H1 (cell line): ENCODE data around the gene PAX7. TPM values are rescaled to one million over a fixed set of nuclear protein-coding genes. Genes with fewer than 3 reads are reported as not detected.

Experiments
- CTCF ChIA-PET: fragments of 300-600 bp; sonication (Branson Sonifier 250); formaldehyde crosslinking; loops from one replicate; lab custom pipeline; 2021; ENCODE audit not compliant: partially characterized antibody; lab: Charles Lee
- POLR2A ChIA-PET: fragments of 300-600 bp; sonication (Branson Sonifier 250); formaldehyde crosslinking; loops from one replicate; lab custom pipeline; 2021; ENCODE audit warnings: inconsistent platforms; ENCODE audit not compliant: partially characterized antibody; lab: Charles Lee
- DNase-seq, 2 experiments: peaks; one replicate each; pipeline versions ENCODE4 v3.0.0 to v3.0.0-alpha.2; 2010 to 2022; ENCODE audit warnings: low spot score in 2 of 2, low read depth in 1 of 2, mixed read lengths in 1 of 2
- FAIRE-seq: peaks from 2 replicates; lab custom pipeline; 2011; peaks lifted over from hg19 to GRCh38; lab: Jason Lieb, UNC
- H2AFZ ChIP-seq: 2 replicates; pipeline ENCODE4 v1.8.1; 2012; ENCODE audit warnings: low read length, inconsistent platforms
- H2AK5ac ChIP-seq: 2 replicates; pipeline ENCODE4 v1.6.1; 2013; ENCODE audit warnings: low read depth, low read length
- H2BK120ac ChIP-seq: replicated peaks from 2 replicates; pipeline ENCODE3; 2013; ENCODE audit warnings: low read depth, low read length, inconsistent platforms
- H2BK12ac ChIP-seq: 2 replicates; pipeline ENCODE4 v1.6.1; 2013; ENCODE audit warnings: low read depth, low read length
- H2BK15ac ChIP-seq: 2 replicates; pipeline ENCODE4 v1.6.1; 2013; ENCODE audit warnings: low read length
- H2BK20ac ChIP-seq: 2 replicates; pipeline ENCODE4 v1.6.1; 2013; ENCODE audit warnings: low read length
- H2BK5ac ChIP-seq: 2 replicates; pipeline ENCODE4 v1.6.1; 2013; ENCODE audit warnings: low read depth, low read length
- H3K14ac ChIP-seq: 2 replicates; pipeline ENCODE4 v1.6.1; 2013; ENCODE audit warnings: inconsistent platforms; ENCODE audit not compliant: insufficient read length
- H3K18ac ChIP-seq: 2 replicates; pipeline ENCODE4 v1.6.1; 2013; ENCODE audit warnings: low read length; ENCODE audit errors: extremely low read depth
- H3K23ac ChIP-seq: 2 replicates; pipeline ENCODE4 v1.6.1; 2013; ENCODE audit warnings: inconsistent platforms; ENCODE audit not compliant: insufficient read length
- H3K23me2 ChIP-seq: 2 replicates; pipeline ENCODE4 v1.6.1; 2013; ENCODE audit warnings: low read depth, low read length
- H3K27ac ChIP-seq: 2 replicates; pipeline ENCODE4 v1.6.1; 2011; ENCODE audit warnings: low read depth, low read length, inconsistent platforms
- H3K27me3 ChIP-seq, 4 experiments: replicated peaks in 1 of 4; 1 replicate in 1 of 4; 2 replicates in 3 of 4; pipeline versions ENCODE4 v1.6.1 to v1.8.1; 2011 to 2013; ENCODE audit warnings: low read length in 3 of 4, mild to moderate bottlenecking in 3 of 4, inconsistent platforms in 2 of 4, mixed read lengths in 2 of 4, moderate library complexity in 1 of 4; ENCODE audit not compliant: control insufficient read depth in 3 of 4, insufficient read depth in 3 of 4; ENCODE audit errors: extremely low read depth in 1 of 4
- H3K36me3 ChIP-seq, 4 experiments: 2 replicates each; pipeline versions ENCODE4 v1.6.1 to v1.8.1; 2011 to 2013; ENCODE audit warnings: mild to moderate bottlenecking in 4 of 4, low read length in 3 of 4, moderate library complexity in 2 of 4, control low read depth in 1 of 4, inconsistent platforms in 1 of 4; ENCODE audit not compliant: insufficient read depth in 4 of 4, control insufficient read depth in 2 of 4
- H3K4ac ChIP-seq: replicated peaks from 2 replicates; pipeline ENCODE3; 2013; ENCODE audit warnings: low read length, low read depth, mixed read lengths, inconsistent platforms; ENCODE audit not compliant: insufficient read length
- H3K4me1 ChIP-seq, 4 experiments: replicated peaks in 1 of 4; 1 replicate in 1 of 4; 2 replicates in 3 of 4; pipeline versions ENCODE4 v1.6.1 to v1.8.1; 2011 to 2013; ENCODE audit warnings: low read length in 3 of 4, inconsistent platforms in 2 of 4, mixed read lengths in 1 of 4; ENCODE audit not compliant: insufficient read depth in 4 of 4, control insufficient read depth in 3 of 4
- H3K4me2 ChIP-seq, 2 experiments: 2 replicates each; pipeline versions ENCODE4 v1.6.1 to v1.8.1; 2011 to 2013; ENCODE audit warnings: low read depth in 2 of 2, low read length in 2 of 2, control low read depth in 1 of 2, inconsistent platforms in 1 of 2, mild to moderate bottlenecking in 1 of 2; ENCODE audit not compliant: insufficient read depth in 1 of 2
- H3K4me3 ChIP-seq, 4 experiments: fragments of 200-600, 300-600 bp in 1 of 4; sonication (generic), shearing (Covaris generic), sonication (Bioruptor Twin) in 1 of 4; 2 replicates each; pipeline versions ENCODE4 v1.5.1 to v1.8.1; 2011 to 2016; ENCODE audit warnings: low read length in 4 of 4, low read depth in 3 of 4, control low read depth in 2 of 4, inconsistent platforms in 2 of 4, mild to moderate bottlenecking in 2 of 4, mixed read lengths in 1 of 4, moderate library complexity in 1 of 4; ENCODE audit not compliant: insufficient read depth in 2 of 4; ENCODE audit errors: extremely low read depth in 1 of 4
- H3K56ac ChIP-seq: replicated peaks from 2 replicates; pipeline ENCODE3; 2013; ENCODE audit warnings: low read depth, mild to moderate bottlenecking, mixed read lengths, low read length, inconsistent platforms; ENCODE audit not compliant: insufficient read length
- H3K79me1 ChIP-seq: 2 replicates; pipeline ENCODE4 v1.6.1; 2013; ENCODE audit warnings: low read depth, low read length, control low read depth
- H3K79me2 ChIP-seq, 2 experiments: 2 replicates each; pipeline versions ENCODE4 v1.6.1 to v1.8.1; 2012 to 2013; ENCODE audit warnings: low read length in 2 of 2, mild to moderate bottlenecking in 2 of 2, inconsistent platforms in 1 of 2; ENCODE audit not compliant: insufficient read depth in 2 of 2, control insufficient read depth in 1 of 2
- H3K9ac ChIP-seq, 4 experiments: replicated peaks in 1 of 4; 1 replicate in 1 of 4; 2 replicates in 3 of 4; pipeline versions ENCODE4 v1.6.1 to v1.8.1; 2011 to 2013; ENCODE audit warnings: low read depth in 3 of 4, low read length in 3 of 4, control low read depth in 2 of 4, mild to moderate bottlenecking in 2 of 4, moderate library complexity in 2 of 4, inconsistent platforms in 1 of 4; ENCODE audit errors: extremely low read depth in 1 of 4
- H3K9me3 ChIP-seq, 2 experiments: 2 replicates each; pipeline versions ENCODE4 v1.6.1 to v1.8.1; 2012 to 2013; ENCODE audit warnings: mild to moderate bottlenecking in 2 of 2, moderate library complexity in 2 of 2, control low read depth in 1 of 2, inconsistent platforms in 1 of 2, low read depth in 1 of 2, low read length in 1 of 2, mixed read lengths in 1 of 2; ENCODE audit not compliant: insufficient read depth in 2 of 2
- H4K20me1 ChIP-seq, 2 experiments: replicated peaks in 1 of 2; 2 replicates each; pipeline versions ENCODE3 to v1.8.1; 2011 to 2013; ENCODE audit warnings: inconsistent platforms in 2 of 2, low read length in 2 of 2, mild to moderate bottlenecking in 1 of 2; ENCODE audit not compliant: insufficient read depth in 2 of 2, control insufficient read depth in 1 of 2
- H4K5ac ChIP-seq: 2 replicates; pipeline ENCODE4 v1.6.1; 2013; ENCODE audit warnings: low read length, low read depth, mixed read lengths, inconsistent platforms; ENCODE audit not compliant: insufficient read length
- H4K8ac ChIP-seq: 2 replicates; pipeline ENCODE4 v1.8.0; 2013; ENCODE audit warnings: mild to moderate bottlenecking, moderate library complexity, low read length, inconsistent platforms; ENCODE audit not compliant: insufficient read depth; ENCODE audit errors: extremely low read depth
- H4K91ac ChIP-seq: replicated peaks from 2 replicates; pipeline ENCODE3; 2013; ENCODE audit warnings: low read length, mixed read lengths, inconsistent platforms; ENCODE audit not compliant: insufficient read length
- ATF2 ChIP-seq: IDR thresholded peaks from 2 replicates; pipeline ENCODE4 v1.6.1; 2012; ENCODE audit warnings: low read length, inconsistent platforms
- CHD2 ChIP-seq: IDR thresholded peaks from 2 replicates; pipeline ENCODE4 v1.6.1; 2012; ENCODE audit warnings: low read length, improper control_type of control experiment
- SAP30 ChIP-seq: fragments of 300-600 bp; sonication (generic); IDR thresholded peaks from 2 replicates; pipeline ENCODE4 v1.7.1; 2012; ENCODE audit warnings: low read length, moderate library complexity, mild to moderate bottlenecking, inconsistent platforms; ENCODE audit not compliant: insufficient read depth, insufficient replicate concordance
- SIX5 ChIP-seq: IDR thresholded peaks from 2 replicates; pipeline ENCODE4 v1.6.1; 2011; ENCODE audit warnings: mild to moderate bottlenecking, low read depth, low read length
- TAF1 ChIP-seq: IDR thresholded peaks from 2 replicates; pipeline ENCODE4 v1.6.1; 2011; ENCODE audit warnings: mild to moderate bottlenecking, low read depth, low read length
- YY1 ChIP-seq: IDR thresholded peaks from 2 replicates; pipeline ENCODE4 v1.6.1; 2011; ENCODE audit warnings: low read depth, mild to moderate bottlenecking, low read length
- WGBS, 2 experiments: shearing (Covaris generic) in 1 of 2; methylation state at CpG; one replicate each; pipeline versions ENCODE4 v1.1.6 to v1.1.7; 2013 to 2015; ENCODE audit warnings: low lambda C conversion rate in 2 of 2, mixed read lengths in 2 of 2, inconsistent platforms in 1 of 2, low coverage in 1 of 2, missing lambda C conversion rate in 1 of 2; ENCODE audit not compliant: insufficient replicate concordance in 2 of 2, insufficient coverage in 1 of 2, insufficient read length in 1 of 2; ENCODE audit errors: extremely low coverage in 1 of 2, missing lambda C conversion rate in 1 of 2; 5-methylcytosine and 5-hydroxymethylcytosine counted together
- polyA plus RNA-seq, 7 experiments: library from polyadenylated mRNA; depleted of rRNA in 3 of 7; stranded (reverse) in 5 of 7; unstranded in 2 of 7; fragments of >200 nt in 5 of 7; fragments of 200-250 nt in 2 of 7; gene quantifications; 1 replicate in 5 of 7; 2 replicates in 1 of 7; 4 replicates in 1 of 7; pipeline versions ENCODE4 v1.2.1 to v1.2.3, GENCODE V29; 2011 to 2013; ENCODE audit warnings: missing spikeins in 2 of 7, mixed read lengths in 2 of 7
- total RNA-seq: library from RNA; stranded (reverse); fragmentation: NEBNext Ultra II Directional; extraction: Animal tissue kit (Norgen Biotek cat#: 25700); gene quantifications from 2 replicates; pipeline ENCODE4 v1.2.1, GENCODE V29; 2021
- TF ChIP-seq, protein P1 (sequence below), 3 experiments: IDR thresholded peaks; 1 replicate in 2 of 3; 2 replicates in 1 of 3; pipeline versions ENCODE4 v1.5.1 to v1.6.1; 2011; ENCODE audit warnings: low read length in 3 of 3, mild to moderate bottlenecking in 3 of 3, inconsistent platforms in 2 of 3, low read depth in 1 of 3, moderate library complexity in 1 of 3; ENCODE audit not compliant: insufficient read depth in 1 of 3; ENCODE audit errors: control extremely low read depth in 1 of 3

The PAX7 gene
- total and polyA plus RNA-seq, 2 of the 8 experiments (the other 6 are each of a cell fraction or from before 2014, with no cell fraction given): not detected

DNA sequence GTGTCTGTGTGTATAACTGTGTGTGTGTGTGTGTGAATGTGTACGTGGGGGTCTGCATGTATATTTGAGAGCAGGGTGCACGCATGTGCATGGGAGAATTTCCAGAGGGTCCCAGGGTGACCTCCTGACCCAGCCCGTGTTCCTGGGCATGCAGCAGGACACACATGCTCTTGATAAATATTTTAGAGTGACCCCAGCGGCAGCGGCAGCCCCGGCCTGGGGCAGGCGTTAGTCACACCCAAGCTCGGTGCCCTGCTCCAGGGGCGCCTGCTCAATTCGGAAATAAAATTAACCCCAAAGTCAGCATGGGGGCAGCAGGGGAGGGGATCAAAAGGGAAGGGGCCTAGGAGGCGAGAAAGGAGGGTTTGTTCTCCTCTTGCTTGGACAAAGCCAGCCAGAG, 107.5 kb downstream of the PAX7 start:
- no peaks in the 10 kb centered on the region for H3K79me2 ChIP-seq
- no peak for DNase-seq
- no peaks in the 10 kb centered on the region; a peak in 2 of 7 replicates for H3K27me3 ChIP-seq
- no peak overlapping the region for H3K23ac ChIP-seq
- no peak for FAIRE-seq
- H2AFZ ChIP-seq: no peak overlapping the region
- H3K23me2 ChIP-seq: no peaks in the 10 kb centered on the region
- H3K36me3 ChIP-seq: no peaks in the 10 kb centered on the region
- no peak overlapping the region for H3K56ac ChIP-seq
- no peaks in the 10 kb centered on the region for H3K79me1 ChIP-seq
- no peak overlapping the region for H3K4me3 ChIP-seq
- H3K9ac ChIP-seq: no peak overlapping the region
- H2BK12ac ChIP-seq: no peak overlapping the region
- H4K20me1 ChIP-seq: peaks cover 0 to 2% of the 10 kb centered on the region in 2 experiments
- no peak overlapping the region for H3K14ac ChIP-seq
- no peak overlapping the region for H2BK5ac ChIP-seq
- 0 out of 2 replicates have a peak overlapping the region, but pooled peaks have one; percentile 6 for H2BK20ac ChIP-seq
- H2AK5ac ChIP-seq: 0 out of 2 replicates have a peak overlapping the region, but pooled peaks have one; percentile 41
- H2BK15ac ChIP-seq: no peak overlapping the region
- H2BK120ac ChIP-seq: no peak overlapping the region
- H3K4ac ChIP-seq: no peak overlapping the region
- no peak for TF ChIP-seq SAP30
- no peak for TF ChIP-seq TAF1
- no peak for TF ChIP-seq ATF2
- TF ChIP-seq CHD2: no peak
- TF ChIP-seq SIX5: no peak
- TF ChIP-seq YY1: no peak
- TF ChIP-seq, protein P1, sequence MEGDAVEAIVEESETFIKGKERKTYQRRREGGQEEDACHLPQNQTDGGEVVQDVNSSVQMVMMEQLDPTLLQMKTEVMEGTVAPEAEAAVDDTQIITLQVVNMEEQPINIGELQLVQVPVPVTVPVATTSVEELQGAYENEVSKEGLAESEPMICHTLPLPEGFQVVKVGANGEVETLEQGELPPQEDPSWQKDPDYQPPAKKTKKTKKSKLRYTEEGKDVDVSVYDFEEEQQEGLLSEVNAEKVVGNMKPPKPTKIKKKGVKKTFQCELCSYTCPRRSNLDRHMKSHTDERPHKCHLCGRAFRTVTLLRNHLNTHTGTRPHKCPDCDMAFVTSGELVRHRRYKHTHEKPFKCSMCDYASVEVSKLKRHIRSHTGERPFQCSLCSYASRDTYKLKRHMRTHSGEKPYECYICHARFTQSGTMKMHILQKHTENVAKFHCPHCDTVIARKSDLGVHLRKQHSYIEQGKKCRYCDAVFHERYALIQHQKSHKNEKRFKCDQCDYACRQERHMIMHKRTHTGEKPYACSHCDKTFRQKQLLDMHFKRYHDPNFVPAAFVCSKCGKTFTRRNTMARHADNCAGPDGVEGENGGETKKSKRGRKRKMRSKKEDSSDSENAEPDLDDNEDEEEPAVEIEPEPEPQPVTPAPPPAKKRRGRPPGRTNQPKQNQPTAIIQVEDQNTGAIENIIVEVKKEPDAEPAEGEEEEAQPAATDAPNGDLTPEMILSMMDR (IDR thresholded peaks at IDR 0.05; ENCODE audit: control extremely low read depth in 1 of 3, insufficient read depth in 1 of 3, low read depth in 1 of 3, low read length in 3 of 3): no peak
- H4K5ac ChIP-seq: no peak overlapping the region
- peak overlapping the region in 1 of 2 experiments; percentile 1; a peak in 1 of 4 replicates for H3K4me2 ChIP-seq
- ChIA-PET POLR2A (no interaction called here), CTCF (interaction anchor here (0.6 to 1.6 kb wide), 4 partner anchors 10 to 55 kb away, joined by 3 to 6 read pairs (median 4); no protein-coding TSS in a partner anchor)
- H3K9me3 ChIP-seq: no peaks in the 10 kb centered on the region
- no peak overlapping the region for H3K27ac ChIP-seq
- H3K18ac ChIP-seq: no peak overlapping the region
- no peak overlapping the region for H4K91ac ChIP-seq
- 80% methylated on average over 10 of the region's 11 CpGs; no CpG with 5 or more reads in 1 of the 2 experiments for WGBS, 2 experiments
- H4K8ac ChIP-seq: no peak overlapping the region
- H3K4me1 ChIP-seq: no peaks in the 10 kb centered on the region; a peak in 1 of 7 replicates
